IMR-90 (cell line): ENCODE data around the gene ITPKC. TPM values are rescaled to one million over a fixed set of nuclear protein-coding genes. Genes with fewer than 3 reads are reported as not detected.

Experiments
- BHLHE40 ChIP-seq: fragments of 150-350 bp; IDR thresholded peaks from 2 replicates; pipeline ENCODE4 v1.6.1; 2016; ENCODE audit warnings: mild to moderate bottlenecking, low read depth, low read length
- MAZ ChIP-seq: IDR thresholded peaks from 2 replicates; pipeline ENCODE4 v1.6.1; 2012; ENCODE audit warnings: low read depth, mild to moderate bottlenecking, low read length, improper control_type of control experiment, moderate library complexity, borderline replicate concordance
- RCOR1 ChIP-seq: IDR thresholded peaks from 2 replicates; pipeline ENCODE4 v1.6.1; 2012; ENCODE audit warnings: mild to moderate bottlenecking, low read length, improper control_type of control experiment; ENCODE audit not compliant: insufficient replicate concordance
- RFX5 ChIP-seq: IDR thresholded peaks from 2 replicates; pipeline ENCODE4 v1.8.0; 2012; ENCODE audit warnings: low read depth, mild to moderate bottlenecking, low read length, moderate library complexity
- polyA plus RNA-seq, 3 experiments: library from polyadenylated mRNA; depleted of rRNA; stranded (reverse); fragments of >200 nt; gene quantifications; 2 replicates each; pipeline ENCODE4 v1.2.3, GENCODE V29; 2012; ENCODE audit warnings: low replicate concordance in 1 of 3
- total RNA-seq: library from RNA; depleted of rRNA; stranded (reverse); fragments of >200 nt; gene quantifications from 2 replicates; pipeline ENCODE4 v1.2.3, GENCODE V29; 2012

Gene ITPKC
- total and polyA plus RNA-seq, 2 of the 4 experiments (the other 2 are of a cell fraction) = 7.7 to 9.4 TPM

GRCh38 chr19:40717325-40717879, 490 bp downstream of the ITPKC start (continued):
- TF ChIP-seq RCOR1 (no peak), RFX5 (no peak), MAZ (no peak), BHLHE40 (no peak)
